Caki2 (cell line): ENCODE data around the gene FGD2. TPM values are rescaled to one million over a fixed set of nuclear protein-coding genes. Genes with fewer than 3 reads are reported as not detected.
"Not testable (repeated sequence)": the region's sequence is repeated elsewhere in the genome, so short reads cannot be mapped to it uniquely, and the experiment has no call there.

ENCODE experiments used
- DNase-seq: peaks from one replicate; pipeline ENCODE4 v3.0.0-alpha.2; 2015; ENCODE audit warnings: low read depth
- in situ Hi-C: cut with HindIII; loops from 2 replicates; pipeline ENCODE4 v1.10.0; 2016; ENCODE audit warnings: low sequenced_read_pairs, low pct_unique_long_range_greater_than_20kb, mixed read lengths
- total RNA-seq: library from RNA; depleted of rRNA; stranded (reverse); fragments of >200 nt; shearing (Covaris generic); gene quantifications from 2 replicates; pipeline ENCODE4 v1.2.3, GENCODE V29; 2014; ENCODE audit warnings: low replicate concordance

Gene FGD2
- total RNA-seq, 1 experiment from 2014 or later, result not detected

DNA sequence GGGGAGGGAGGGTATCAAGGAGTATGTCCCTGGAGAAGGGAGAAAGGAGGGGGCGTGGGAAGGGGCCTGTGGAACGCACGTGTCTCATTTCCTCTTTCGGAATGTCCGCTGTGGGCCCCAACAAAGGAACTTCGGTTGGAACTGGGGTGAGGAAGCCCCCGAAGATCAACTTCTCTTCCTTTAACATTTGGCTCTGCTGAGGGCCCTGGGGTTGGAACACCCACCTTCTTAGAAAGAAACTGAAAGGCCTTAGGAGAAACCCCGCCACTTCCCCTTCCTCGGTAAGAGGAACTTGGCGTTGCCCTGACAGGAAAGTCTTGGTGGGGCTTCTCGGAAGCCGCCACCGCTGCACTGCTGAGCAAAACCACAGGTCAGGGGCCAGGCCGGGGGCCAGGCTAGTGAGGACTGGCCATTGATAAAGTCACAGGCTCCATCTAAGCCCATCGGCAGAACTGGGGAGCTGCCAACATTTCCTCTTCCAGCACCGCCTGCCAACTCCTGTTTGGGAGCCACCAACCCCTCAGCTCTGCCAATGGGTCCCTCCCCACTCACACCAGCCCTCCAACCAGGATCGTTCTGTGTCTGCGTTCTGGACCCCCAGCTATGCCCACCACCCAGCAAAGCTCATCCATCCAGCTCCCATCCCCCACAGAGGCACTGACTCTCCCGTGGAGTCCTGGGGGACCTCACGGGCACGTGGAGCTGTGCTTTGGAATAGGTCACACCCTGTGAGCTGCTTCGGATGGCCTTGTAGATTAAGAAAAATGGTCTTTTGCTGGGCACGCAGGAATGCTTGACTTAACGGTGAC is 44.8 kb downstream of the FGD2 start:
- no peak for DNase-seq
- in situ Hi-C loops, result no loop called here

- DNase-seq, result no peak
- in situ Hi-C loops, result no loop called here
Measured at GRCh38 chr6:37050854-37051137, 45.3 kb downstream of the FGD2 start.

- in situ Hi-C loops, result no loop called here
- peak; percentile 73 for DNase-seq
Measured at GRCh38 chr6:37051138-37052026, 45.9 kb downstream of the FGD2 start.

DNA sequence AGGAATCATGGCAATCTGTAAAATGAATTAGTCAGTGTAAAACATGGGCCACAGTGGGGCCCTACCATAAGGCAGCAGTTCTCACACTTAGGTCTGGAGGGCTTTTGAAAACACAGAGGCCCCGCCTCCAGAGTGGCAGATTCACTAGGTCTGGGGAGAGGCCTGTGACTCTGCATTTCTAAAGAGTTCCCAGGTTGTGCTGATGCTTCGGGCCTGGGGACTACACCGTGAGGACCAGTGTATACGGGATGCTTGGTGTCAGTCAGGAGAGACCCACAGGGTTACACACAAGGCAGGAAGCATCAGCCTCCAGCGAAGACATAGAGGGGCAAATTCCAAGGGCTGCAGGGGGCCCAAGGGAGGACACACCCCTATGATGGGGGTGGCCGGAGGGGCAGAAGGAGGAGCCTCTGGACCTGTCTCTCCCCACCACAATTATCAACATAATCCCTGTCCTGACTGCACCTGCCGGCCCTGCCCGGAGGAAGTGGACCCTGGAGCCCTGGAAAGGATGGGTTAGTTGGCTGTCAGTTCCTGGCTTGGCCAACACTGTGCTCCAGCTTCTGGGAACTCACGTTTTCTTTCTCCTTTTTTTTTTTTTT is 46.7 kb downstream of the FGD2 start:
- in situ Hi-C loops, result no loop called here
- peak; percentile 46 for DNase-seq

GRCh38 chr6:37053683-37054082 is 48.2 kb downstream of the FGD2 start:
- DNase-seq, result no peak
- in situ Hi-C loops, result no loop called here

DNA sequence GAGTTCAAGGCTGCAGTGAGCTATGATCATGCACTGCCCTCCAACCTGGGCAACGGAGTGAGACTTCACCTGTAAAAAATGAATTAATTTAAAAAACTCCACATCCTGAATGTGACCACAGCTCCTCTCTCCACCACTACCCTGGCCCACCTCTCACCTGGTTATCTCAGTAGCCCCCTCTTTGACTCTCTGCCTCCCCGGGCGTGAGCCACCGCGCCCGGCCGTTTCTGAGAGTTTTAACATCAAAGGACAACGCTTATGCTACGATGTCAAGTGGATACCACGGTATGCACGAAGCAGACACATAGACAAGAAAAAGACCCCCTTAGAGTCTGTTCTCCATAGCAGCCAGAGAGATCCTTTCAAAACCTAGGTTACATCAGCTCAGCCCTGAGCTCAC is 48.7 kb downstream of the FGD2 start:
- no peak for DNase-seq
- in situ Hi-C loops, result no loop called here

- in situ Hi-C loops, result no loop called here
- DNase-seq, result no peak
Measured at GRCh38 chr6:37054580-37054979, 49.1 kb downstream of the FGD2 start.

GRCh38 chr6:37056112-37056403 is 50.6 kb downstream of the FGD2 start:
- no peak for DNase-seq
- in situ Hi-C loops, result no loop called here

DNA sequence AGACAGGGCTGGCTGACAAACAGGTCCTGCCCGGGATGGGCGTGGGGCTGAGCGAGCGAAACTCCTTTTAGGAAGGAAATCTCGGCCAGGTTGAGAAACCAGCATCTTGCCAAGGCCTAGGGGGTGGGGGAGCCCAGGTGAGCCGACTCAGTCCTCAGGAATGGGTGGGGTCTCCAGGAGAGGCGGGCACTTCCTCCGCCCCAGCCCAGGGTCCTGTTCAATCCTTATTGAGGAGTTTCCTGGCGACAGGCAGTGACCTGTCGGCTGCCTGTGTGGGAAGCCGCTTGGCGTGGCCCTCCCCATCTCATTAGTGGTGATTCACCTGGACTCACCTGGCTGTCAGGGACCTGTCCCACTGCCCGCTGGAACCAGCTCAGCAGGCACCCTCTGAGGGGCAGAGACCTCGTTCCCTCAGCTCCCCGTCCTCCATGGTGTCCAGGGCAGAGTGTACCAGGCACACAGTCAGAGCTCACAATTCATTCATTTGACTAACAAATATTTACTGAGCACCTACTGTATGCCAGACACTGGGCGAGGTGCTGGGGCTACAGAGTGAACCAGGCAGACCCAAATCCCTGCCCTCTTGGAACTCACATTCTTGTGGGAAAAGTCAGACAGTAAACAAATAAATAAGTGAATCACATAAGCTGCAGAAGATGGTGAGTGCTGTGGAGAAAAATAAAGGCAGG is 51.1 kb downstream of the FGD2 start:
- in situ Hi-C loops, result no loop called here
- no peak for DNase-seq

- in situ Hi-C loops, result no loop called here
- DNase-seq, result no peak
Measured at GRCh38 chr6:37057128-37057471, 51.6 kb downstream of the FGD2 start.

DNA sequence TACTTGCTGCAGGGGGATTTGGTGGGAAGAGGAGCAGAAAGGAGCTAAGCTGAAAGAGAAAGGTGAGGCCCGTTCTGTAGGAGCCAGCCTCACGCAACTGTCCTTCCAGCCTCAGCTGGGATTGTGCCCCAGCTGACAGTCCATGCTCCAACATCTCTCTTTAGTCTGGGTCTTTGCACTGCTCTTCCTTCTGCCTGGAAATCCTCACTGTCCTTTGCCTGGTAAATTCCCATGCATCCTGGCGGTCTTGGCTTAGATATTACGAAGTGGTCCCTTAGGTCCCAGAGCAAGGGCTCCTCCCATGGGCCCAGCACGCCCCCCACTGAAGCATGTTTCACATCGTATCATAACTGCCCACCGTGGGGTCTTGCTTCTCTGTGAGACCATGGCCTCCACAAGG is 52.2 kb downstream of the FGD2 start:
- in situ Hi-C loops, result no loop called here
- DNase-seq, result no peak

DNA sequence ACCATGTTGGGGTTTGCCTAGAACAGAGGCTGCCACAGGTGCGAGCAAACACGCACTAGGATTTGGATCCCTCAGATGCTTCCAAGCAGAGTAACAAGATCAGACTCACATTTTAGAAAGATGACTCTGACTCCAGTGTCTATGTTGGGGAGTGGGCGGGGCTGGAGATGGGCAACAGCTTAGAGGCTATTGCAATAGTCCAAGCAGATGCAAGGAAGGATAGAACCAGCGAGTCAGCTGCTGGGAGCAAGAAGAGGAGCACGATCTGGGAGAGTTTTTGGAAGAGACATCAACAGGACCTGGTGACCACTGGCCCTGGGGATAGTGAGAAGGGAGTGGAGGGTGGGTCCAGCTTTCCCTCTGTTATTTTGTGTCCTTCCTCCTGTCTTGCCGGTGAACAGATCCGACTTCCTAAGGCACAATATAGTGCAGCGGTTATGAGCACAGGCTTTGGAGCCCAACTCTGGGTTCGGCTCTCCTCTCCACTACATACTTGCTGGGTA is 52.7 kb downstream of the FGD2 start:
- in situ Hi-C loops, result no loop called here
- DNase-seq, result no peak

- in situ Hi-C loops, DNase-seq: not testable (repeated sequence)
Measured at GRCh38 chr6:37058984-37059343, 53.5 kb downstream of the FGD2 start.

DNA sequence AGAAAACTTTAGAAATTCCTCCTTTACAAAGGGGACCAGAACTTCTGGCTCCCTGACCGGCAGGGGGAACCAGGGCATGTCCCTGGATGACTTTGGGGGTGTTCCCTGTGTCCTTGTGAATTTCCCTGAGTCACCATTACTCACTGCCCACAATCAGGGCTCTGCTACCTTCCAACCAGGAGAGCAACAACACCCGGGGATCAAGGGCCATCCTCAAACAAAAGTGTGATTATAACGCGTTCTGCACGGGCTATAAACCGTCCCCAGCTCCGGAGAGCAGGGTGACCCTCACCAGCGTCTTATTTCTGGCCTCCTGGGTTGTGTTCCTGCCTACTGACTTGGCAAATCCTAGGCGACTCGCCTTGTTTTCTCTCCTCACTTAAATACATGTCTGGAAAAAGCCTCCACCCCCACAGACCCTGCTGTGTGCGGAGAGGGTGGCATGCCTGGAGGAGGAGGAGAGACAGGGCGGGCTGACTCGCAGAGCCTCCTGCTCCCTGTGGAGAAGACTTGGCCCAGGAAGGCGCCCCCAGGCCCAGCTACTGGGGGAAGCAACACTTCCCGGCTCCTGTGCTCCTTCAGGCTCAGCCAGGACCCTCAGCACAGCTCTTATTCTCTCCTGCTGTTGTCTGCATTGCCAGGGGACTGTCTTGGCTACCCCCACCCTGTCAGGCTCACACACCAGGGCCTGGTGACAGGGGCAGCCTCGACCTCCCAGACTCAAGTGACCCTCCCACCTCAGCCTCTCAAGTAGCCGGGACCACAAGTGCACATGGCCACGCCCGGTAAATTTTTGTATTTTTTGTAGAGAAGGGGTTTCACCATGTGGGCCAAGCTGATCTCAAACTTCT is 54.1 kb downstream of the FGD2 start:
- DNase-seq, result peak; percentile 98
- in situ Hi-C loops, result no loop called here

- in situ Hi-C loops, result no loop called here
- no peak for DNase-seq
Measured at GRCh38 chr6:37060195-37060559, 54.7 kb downstream of the FGD2 start.

DNA sequence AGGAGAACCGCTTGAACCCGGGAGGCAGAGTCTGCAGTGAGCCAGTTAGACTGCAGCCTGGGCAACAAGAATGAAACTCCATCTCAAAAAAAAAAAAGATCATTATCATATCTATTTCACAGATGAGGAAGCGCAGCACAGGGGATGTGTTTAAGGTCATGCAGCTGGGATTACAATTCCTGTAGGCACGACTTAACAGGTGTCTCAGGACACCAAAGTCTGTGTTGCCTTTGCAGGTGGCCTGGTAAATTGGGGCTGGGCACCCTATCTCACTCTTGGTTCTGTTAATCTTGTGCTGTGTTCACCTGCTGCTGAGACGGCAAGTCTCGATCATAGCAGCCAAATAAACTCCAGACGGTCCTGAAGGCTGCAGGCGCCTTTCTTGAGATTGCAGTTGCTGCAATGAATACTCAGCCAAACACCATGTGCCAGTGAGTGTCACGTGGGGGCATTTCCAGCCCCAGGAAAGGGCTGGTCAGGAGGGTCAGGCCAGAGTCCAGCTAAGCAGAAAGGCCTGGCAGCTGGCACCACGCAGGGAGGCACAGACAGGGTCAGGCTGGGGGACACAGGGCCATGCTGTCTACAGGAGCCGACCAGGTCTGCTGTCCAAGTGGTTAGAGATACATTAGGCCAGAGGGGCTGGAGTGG is 55.8 kb downstream of the FGD2 start:
- in situ Hi-C loops, result no loop called here
- DNase-seq, result no peak

GRCh38 chr6:37062424-37062823 is 57.0 kb downstream of the FGD2 start:
- in situ Hi-C loops, result no loop called here
- no peak for DNase-seq
